ENCODE data around the gene CLEC7A.

Gene CLEC7A

GRCh38 chr12:10167599-10167998, 37.6 kb upstream of the CLEC7A start:
- Histone ChIP-seq H4K20me1 (ENCODE audit: insufficient read depth) (no peaks in the 10 kb centered on the region), H3K79me2 (ENCODE audit: insufficient read depth, low read depth) (no peaks in the 10 kb centered on the region), H3K4me1 (ENCODE audit: low read depth, poor library complexity, severe bottlenecking) (no peaks in the 10 kb centered on the region), H3K9ac (no peak overlapping the region), H2AFZ (ENCODE audit: low read depth) (no peak overlapping the region), H3K27me3 (ENCODE audit: insufficient read depth, low read depth) (no peaks in the 10 kb centered on the region), H3K36me3 (ENCODE audit: insufficient read depth) (no peaks in the 10 kb centered on the region), H3K4me3 (IDR thresholded peaks at IDR 0.05; ENCODE audit: insufficient read depth, low read depth, low read length) (no peak overlapping the region), H3K27ac (no peak overlapping the region), H3K4me2 (no peak overlapping the region)
- no peak for TF ChIP-seq CTCF (conservative IDR thresholded peaks at IDR 0.05; ENCODE audit: low read depth, low read length)

- H3K36me3 ChIP-seq (ENCODE audit: insufficient read depth) = no peaks in the 10 kb centered on the region
- no peak for TF ChIP-seq CTCF (conservative IDR thresholded peaks at IDR 0.05; ENCODE audit: low read depth, low read length)
- H3K4me2 ChIP-seq = no peak overlapping the region
- no peak overlapping the region for H2AFZ ChIP-seq (ENCODE audit: low read depth)
- H4K20me1 ChIP-seq (ENCODE audit: insufficient read depth) = no peaks in the 10 kb centered on the region
- H3K27ac ChIP-seq = no peak overlapping the region
- no peak overlapping the region for H3K9ac ChIP-seq
- H3K4me3 ChIP-seq (IDR thresholded peaks at IDR 0.05; ENCODE audit: insufficient read depth, low read depth, low read length) = no peak overlapping the region
- no peaks in the 10 kb centered on the region for H3K79me2 ChIP-seq (ENCODE audit: insufficient read depth, low read depth)
- H3K4me1 ChIP-seq (ENCODE audit: low read depth, poor library complexity, severe bottlenecking) = no peaks in the 10 kb centered on the region
- H3K27me3 ChIP-seq (ENCODE audit: insufficient read depth, low read depth) = no peaks in the 10 kb centered on the region
Measured at GRCh38 chr12:10165421-10165820, 35.4 kb upstream of the CLEC7A start.

- Histone ChIP-seq H3K27ac (no peak overlapping the region), H3K4me2 (no peak overlapping the region), H2AFZ (ENCODE audit: low read depth) (no peak overlapping the region), H4K20me1 (ENCODE audit: insufficient read depth) (no peaks in the 10 kb centered on the region), H3K4me3 (IDR thresholded peaks at IDR 0.05; ENCODE audit: insufficient read depth, low read depth, low read length) (no peak overlapping the region), H3K27me3 (ENCODE audit: insufficient read depth, low read depth) (no peaks in the 10 kb centered on the region), H3K36me3 (ENCODE audit: insufficient read depth) (no peaks in the 10 kb centered on the region), H3K9ac (no peak overlapping the region), H3K4me1 (ENCODE audit: low read depth, poor library complexity, severe bottlenecking) (no peaks in the 10 kb centered on the region), H3K79me2 (ENCODE audit: insufficient read depth, low read depth) (no peaks in the 10 kb centered on the region)
- no peak for TF ChIP-seq CTCF (conservative IDR thresholded peaks at IDR 0.05; ENCODE audit: low read depth, low read length)
Measured at GRCh38 chr12:10163084-10163483, 33.1 kb upstream of the CLEC7A start.

- no peak overlapping the region for H2AFZ ChIP-seq (ENCODE audit: low read depth)
- no peaks in the 10 kb centered on the region for H3K79me2 ChIP-seq (ENCODE audit: insufficient read depth, low read depth)
- no peak overlapping the region for H3K4me3 ChIP-seq (IDR thresholded peaks at IDR 0.05; ENCODE audit: insufficient read depth, low read depth, low read length)
- H3K27ac ChIP-seq = no peak overlapping the region
- no peaks in the 10 kb centered on the region for H3K27me3 ChIP-seq (ENCODE audit: insufficient read depth, low read depth)
- H3K4me2 ChIP-seq = no peak overlapping the region
- no peak overlapping the region for H3K9ac ChIP-seq
- no peaks in the 10 kb centered on the region for H3K4me1 ChIP-seq (ENCODE audit: low read depth, poor library complexity, severe bottlenecking)
- no peaks in the 10 kb centered on the region for H3K36me3 ChIP-seq (ENCODE audit: insufficient read depth)
- no peak for TF ChIP-seq CTCF (conservative IDR thresholded peaks at IDR 0.05; ENCODE audit: low read depth, low read length)
- no peaks in the 10 kb centered on the region for H4K20me1 ChIP-seq (ENCODE audit: insufficient read depth)
Measured at GRCh38 chr12:10160617-10161385, 30.8 kb upstream of the CLEC7A start.

Data from KMS-11 (cell line).